Measurements from ENCODE around the gene CYRIA.
A peak's percentile ranks its signal among the peaks of the same experiment; 100 is the strongest.

Gene CYRIA

GRCh38 chr2:16623031-16623430 is 42.6 kb downstream of the CYRIA start:
- no peak for TF ChIP-seq CTCF (conservative IDR thresholded peaks at IDR 0.05; ENCODE audit: low read depth, low read length)
- no peak overlapping the region for H3K4me3 ChIP-seq (ENCODE audit: low read depth, low read length)
- peak; percentile 97 for DNase-seq (ENCODE audit: low read depth)

GRCh38 chr2:16622399-16622968 is 43.1 kb downstream of the CYRIA start:
- peak; percentile 50 for DNase-seq (ENCODE audit: low read depth)
- no peak for TF ChIP-seq CTCF (conservative IDR thresholded peaks at IDR 0.05; ENCODE audit: low read depth, low read length)
- H3K4me3 ChIP-seq (ENCODE audit: low read depth, low read length) = no peak overlapping the region

GRCh38 chr2:16621316-16621715 is 44.3 kb downstream of the CYRIA start:
- TF ChIP-seq CTCF (conservative IDR thresholded peaks at IDR 0.05; ENCODE audit: low read depth, low read length) = no peak
- peak; percentile 71 for DNase-seq (ENCODE audit: low read depth)
- H3K4me3 ChIP-seq (ENCODE audit: low read depth, low read length) = no peak overlapping the region

GRCh38 chr2:16620590-16620989 is 45.0 kb downstream of the CYRIA start:
- H3K4me3 ChIP-seq (ENCODE audit: low read depth, low read length) = no peak overlapping the region
- TF ChIP-seq CTCF (conservative IDR thresholded peaks at IDR 0.05; ENCODE audit: low read depth, low read length) = no peak
- DNase-seq (ENCODE audit: low read depth) = no peak

GRCh38 chr2:16619576-16620245 is 45.9 kb downstream of the CYRIA start:
- no peak for TF ChIP-seq CTCF (conservative IDR thresholded peaks at IDR 0.05; ENCODE audit: low read depth, low read length)

GRCh38 chr2:16617282-16618266 is 48.1 kb downstream of the CYRIA start:
- TF ChIP-seq CTCF (conservative IDR thresholded peaks at IDR 0.05; ENCODE audit: low read depth, low read length) = peak; percentile 75
- no peak overlapping the region for H3K4me3 ChIP-seq (ENCODE audit: low read depth, low read length)
- DNase-seq (ENCODE audit: low read depth) = peak; percentile 68

More at GRCh38 chr2:16619576-16620245, 45.9 kb downstream of the CYRIA start:
- H3K4me3 ChIP-seq (ENCODE audit: low read depth, low read length) = no peak overlapping the region
- DNase-seq (ENCODE audit: low read depth) = no peak

Measured in choroid plexus epithelial cell (primary cell).